ENCODE measurements around the gene TBC1D19. TPM values are rescaled to one million over a fixed set of nuclear protein-coding genes. Genes with fewer than 3 reads are reported as not detected.

TBC1D19 gene
- total RNA-seq, 1 experiment from 2014 or later: 2.2 TPM

DNA sequence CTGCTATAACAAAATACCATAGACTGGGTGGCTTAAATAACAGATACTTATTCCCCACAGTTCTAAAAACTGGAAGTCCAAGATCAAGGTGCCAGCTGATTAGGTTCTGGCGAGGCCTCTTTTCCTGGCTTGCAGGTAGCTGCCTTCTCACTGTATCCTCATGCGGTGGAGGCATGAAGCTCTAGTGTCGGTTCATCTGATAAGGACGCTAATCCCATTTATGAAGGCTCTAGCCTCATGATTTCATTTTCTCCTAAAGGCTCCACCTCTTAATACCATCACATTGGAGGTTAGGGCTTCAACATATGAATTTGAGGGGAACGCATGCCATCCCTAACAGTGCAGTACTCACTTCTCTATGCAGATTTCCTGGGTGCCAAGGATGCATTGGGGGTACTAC lies 218.9 kb downstream of the TBC1D19 start:
- H3K27ac ChIP-seq (ENCODE audit: low read length): no peak overlapping the region
- H3K27me3 ChIP-seq (ENCODE audit: control insufficient read depth, insufficient read depth, low read length): no peaks in the 10 kb centered on the region
- no TSS peak for BruUV-seq (replicated peaks)
- ChIA-PET POLR2A (no interaction called here), CTCF (no interaction called here)
- in situ Hi-C loops (cut with HindIII; ENCODE audit: low pct_unique_long_range_greater_than_20kb, low sequenced_read_pairs) (no loop called here), intact Hi-C loops (cut with micrococcal nuclease; ENCODE audit: unreplicated experiment) (no loop called here)
- ATAC-seq (no peak), DNase-seq (ENCODE audit: low read depth, low spot score) (no peak)
- H3K4me3 ChIP-seq (ENCODE audit: low read depth in 2 of 2, low read length in 2 of 2): no peak overlapping the region
- H3K4me1 ChIP-seq (ENCODE audit: control insufficient read depth, insufficient read depth, low read length): no peaks in the 10 kb centered on the region
- H3K9me3 ChIP-seq (ENCODE audit: control insufficient read depth, insufficient read depth, low read depth, low read length): no peaks in the 10 kb centered on the region
- no peaks in the 10 kb centered on the region for H3K36me3 ChIP-seq (ENCODE audit: control insufficient read depth, insufficient read depth, low read length)
- TF ChIP-seq POLR2AphosphoS5 (IDR thresholded peaks at IDR 0.05; ENCODE audit: low read depth, low read length) (no peak), TCF7L2 (IDR thresholded peaks at IDR 0.05; ENCODE audit: low read depth, low read length) (no peak)
- TF ChIP-seq, protein P1, sequence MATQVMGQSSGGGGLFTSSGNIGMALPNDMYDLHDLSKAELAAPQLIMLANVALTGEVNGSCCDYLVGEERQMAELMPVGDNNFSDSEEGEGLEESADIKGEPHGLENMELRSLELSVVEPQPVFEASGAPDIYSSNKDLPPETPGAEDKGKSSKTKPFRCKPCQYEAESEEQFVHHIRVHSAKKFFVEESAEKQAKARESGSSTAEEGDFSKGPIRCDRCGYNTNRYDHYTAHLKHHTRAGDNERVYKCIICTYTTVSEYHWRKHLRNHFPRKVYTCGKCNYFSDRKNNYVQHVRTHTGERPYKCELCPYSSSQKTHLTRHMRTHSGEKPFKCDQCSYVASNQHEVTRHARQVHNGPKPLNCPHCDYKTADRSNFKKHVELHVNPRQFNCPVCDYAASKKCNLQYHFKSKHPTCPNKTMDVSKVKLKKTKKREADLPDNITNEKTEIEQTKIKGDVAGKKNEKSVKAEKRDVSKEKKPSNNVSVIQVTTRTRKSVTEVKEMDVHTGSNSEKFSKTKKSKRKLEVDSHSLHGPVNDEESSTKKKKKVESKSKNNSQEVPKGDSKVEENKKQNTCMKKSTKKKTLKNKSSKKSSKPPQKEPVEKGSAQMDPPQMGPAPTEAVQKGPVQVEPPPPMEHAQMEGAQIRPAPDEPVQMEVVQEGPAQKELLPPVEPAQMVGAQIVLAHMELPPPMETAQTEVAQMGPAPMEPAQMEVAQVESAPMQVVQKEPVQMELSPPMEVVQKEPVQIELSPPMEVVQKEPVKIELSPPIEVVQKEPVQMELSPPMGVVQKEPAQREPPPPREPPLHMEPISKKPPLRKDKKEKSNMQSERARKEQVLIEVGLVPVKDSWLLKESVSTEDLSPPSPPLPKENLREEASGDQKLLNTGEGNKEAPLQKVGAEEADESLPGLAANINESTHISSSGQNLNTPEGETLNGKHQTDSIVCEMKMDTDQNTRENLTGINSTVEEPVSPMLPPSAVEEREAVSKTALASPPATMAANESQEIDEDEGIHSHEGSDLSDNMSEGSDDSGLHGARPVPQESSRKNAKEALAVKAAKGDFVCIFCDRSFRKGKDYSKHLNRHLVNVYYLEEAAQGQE (IDR thresholded peaks at IDR 0.05; ENCODE audit: insufficient read depth in 1 of 2, low read depth in 2 of 2, low read length in 1 of 2): no peak
- TF ChIP-seq, protein P2, sequence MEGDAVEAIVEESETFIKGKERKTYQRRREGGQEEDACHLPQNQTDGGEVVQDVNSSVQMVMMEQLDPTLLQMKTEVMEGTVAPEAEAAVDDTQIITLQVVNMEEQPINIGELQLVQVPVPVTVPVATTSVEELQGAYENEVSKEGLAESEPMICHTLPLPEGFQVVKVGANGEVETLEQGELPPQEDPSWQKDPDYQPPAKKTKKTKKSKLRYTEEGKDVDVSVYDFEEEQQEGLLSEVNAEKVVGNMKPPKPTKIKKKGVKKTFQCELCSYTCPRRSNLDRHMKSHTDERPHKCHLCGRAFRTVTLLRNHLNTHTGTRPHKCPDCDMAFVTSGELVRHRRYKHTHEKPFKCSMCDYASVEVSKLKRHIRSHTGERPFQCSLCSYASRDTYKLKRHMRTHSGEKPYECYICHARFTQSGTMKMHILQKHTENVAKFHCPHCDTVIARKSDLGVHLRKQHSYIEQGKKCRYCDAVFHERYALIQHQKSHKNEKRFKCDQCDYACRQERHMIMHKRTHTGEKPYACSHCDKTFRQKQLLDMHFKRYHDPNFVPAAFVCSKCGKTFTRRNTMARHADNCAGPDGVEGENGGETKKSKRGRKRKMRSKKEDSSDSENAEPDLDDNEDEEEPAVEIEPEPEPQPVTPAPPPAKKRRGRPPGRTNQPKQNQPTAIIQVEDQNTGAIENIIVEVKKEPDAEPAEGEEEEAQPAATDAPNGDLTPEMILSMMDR (IDR thresholded peaks at IDR 0.05): no peak

DNA sequence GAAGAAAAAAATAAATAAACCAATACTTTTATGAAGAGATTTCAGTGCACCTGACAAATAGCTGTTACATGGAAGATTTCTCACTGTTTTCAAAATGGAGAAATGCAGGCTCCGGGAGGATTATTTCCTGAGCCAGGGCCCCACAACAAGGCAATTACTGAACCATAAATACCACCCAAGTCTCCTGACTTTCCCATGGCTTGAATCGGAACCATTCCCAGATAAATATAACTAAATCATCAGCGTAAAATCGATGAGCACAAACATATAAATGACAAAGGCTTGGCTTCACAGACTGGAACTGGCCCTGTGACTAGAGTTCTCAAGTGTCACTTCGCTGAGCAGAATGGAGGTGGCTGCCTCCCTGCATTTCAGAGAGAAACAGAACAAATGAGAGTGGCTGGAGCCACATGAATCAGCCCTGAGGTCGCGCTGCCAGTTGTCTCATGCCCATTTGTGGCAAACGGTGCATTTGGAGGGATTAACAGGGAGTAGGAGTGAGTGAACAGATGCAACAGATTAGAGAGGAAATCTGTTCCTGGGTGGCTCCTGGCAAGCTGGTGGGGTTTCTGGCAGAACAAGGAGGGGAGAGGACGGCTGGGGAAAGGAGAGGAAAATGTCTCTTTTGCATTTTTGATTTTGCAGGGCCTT lies 219.5 kb downstream of the TBC1D19 start:
- no peaks in the 10 kb centered on the region for H3K9me3 ChIP-seq (ENCODE audit: control insufficient read depth, insufficient read depth, low read depth, low read length)
- intact Hi-C loops (cut with micrococcal nuclease; ENCODE audit: unreplicated experiment): no loop called here
- TF ChIP-seq, protein P1 (IDR thresholded peaks at IDR 0.05; ENCODE audit: insufficient read depth in 1 of 2, low read depth in 2 of 2, low read length in 1 of 2): no peak
- in situ Hi-C loops (cut with HindIII; ENCODE audit: low pct_unique_long_range_greater_than_20kb, low sequenced_read_pairs): no loop called here
- H3K27ac ChIP-seq (ENCODE audit: low read length): no peak overlapping the region
- BruUV-seq (replicated peaks): no TSS peak
- DNase-seq (ENCODE audit: low read depth, low spot score) (no peak), ATAC-seq (no peak)
- no peaks in the 10 kb centered on the region for H3K4me1 ChIP-seq (ENCODE audit: control insufficient read depth, insufficient read depth, low read length)
- POLR2A ChIA-PET: no interaction called here
- CTCF ChIA-PET: no interaction called here
- no peaks in the 10 kb centered on the region for H3K36me3 ChIP-seq (ENCODE audit: control insufficient read depth, insufficient read depth, low read length)
- H3K27me3 ChIP-seq (ENCODE audit: control insufficient read depth, insufficient read depth, low read length): no peaks in the 10 kb centered on the region
- H3K4me3 ChIP-seq (ENCODE audit: low read depth in 2 of 2, low read length in 2 of 2): no peak overlapping the region

Data from Panc1 (cell line).